Neuronal stem cell (in vitro differentiated cells): ENCODE measurements around the gene C16orf78.

ENCODE experiments used
- DNase-seq: peaks from one replicate; pipeline ENCODE4 v3.0.0-alpha.2; 2013; ENCODE audit warnings: low spot score
- H2AFZ ChIP-seq: one replicate; pipeline ENCODE4 v1.6.1; 2013; ENCODE audit warnings: mild to moderate bottlenecking, low read length, inconsistent platforms
- H2AK5ac ChIP-seq: 2 replicates; pipeline ENCODE4 v1.6.1; 2013; ENCODE audit warnings: low read depth, mild to moderate bottlenecking, inconsistent platforms, low read length, moderate library complexity, mixed read lengths
- H2BK120ac ChIP-seq: 2 replicates; pipeline ENCODE4 v1.6.1; 2013; ENCODE audit warnings: low read depth, mild to moderate bottlenecking, inconsistent platforms, low read length, moderate library complexity, mixed read lengths
- H2BK12ac ChIP-seq: one replicate; pipeline ENCODE4 v1.6.1; 2013; ENCODE audit warnings: low read length, inconsistent platforms
- H2BK15ac ChIP-seq: 2 replicates; pipeline ENCODE4 v1.6.1; 2013; ENCODE audit warnings: mild to moderate bottlenecking, low read length, inconsistent platforms, mixed read lengths
- H2BK5ac ChIP-seq: one replicate; pipeline ENCODE4 v1.6.1; 2013; ENCODE audit warnings: inconsistent platforms, mild to moderate bottlenecking, low read length, moderate library complexity
- H3K14ac ChIP-seq: one replicate; pipeline ENCODE4 v1.6.1; 2013; ENCODE audit warnings: low read length, inconsistent platforms
- H3K18ac ChIP-seq: 2 replicates; pipeline ENCODE4 v1.6.1; 2013; ENCODE audit warnings: low read length, inconsistent platforms
- H3K23ac ChIP-seq: 2 replicates; pipeline ENCODE4 v1.6.1; 2013; ENCODE audit warnings: low read depth, mild to moderate bottlenecking, mixed read lengths, low read length, inconsistent platforms; ENCODE audit not compliant: poor library complexity
- H3K27ac ChIP-seq: replicated peaks from 3 replicates; pipeline ENCODE4 v1.5.1; 2013; ENCODE audit warnings: low read length, inconsistent platforms
- H3K27me3 ChIP-seq, 3 experiments: 2 replicates each; pipeline ENCODE4 v1.6.1; 2013; ENCODE audit warnings: low read length in 3 of 3, mild to moderate bottlenecking in 2 of 3, inconsistent platforms in 1 of 3, low read depth in 1 of 3, mixed read lengths in 1 of 3, moderate library complexity in 1 of 3; ENCODE audit not compliant: control insufficient read depth in 3 of 3, insufficient read depth in 3 of 3
- H3K36me3 ChIP-seq, 2 donors: replicated peaks in 1 of 2; 2 replicates each; pipeline ENCODE4 v1.6.1; 2013; ENCODE audit warnings: low read length in 2 of 2; ENCODE audit not compliant: control insufficient read depth in 2 of 2, insufficient read depth in 2 of 2
- H3K4ac ChIP-seq: 2 replicates; pipeline ENCODE4 v1.6.1; 2013; ENCODE audit warnings: inconsistent platforms, mild to moderate bottlenecking, low read length, moderate library complexity
- H3K4me1 ChIP-seq, 2 donors: 1 replicate in 1 of 2; 2 replicates in 1 of 2; pipeline ENCODE4 v1.6.1; 2013; ENCODE audit warnings: low read length in 2 of 2, low read depth in 1 of 2; ENCODE audit not compliant: control insufficient read depth in 2 of 2, insufficient read depth in 1 of 2
- H3K4me2 ChIP-seq: one replicate; pipeline ENCODE4 v1.6.1; 2013; ENCODE audit warnings: mild to moderate bottlenecking, low read length, inconsistent platforms; ENCODE audit not compliant: insufficient read depth, poor library complexity, severe bottlenecking
- H3K4me3 ChIP-seq, 2 donors: 2 replicates each; pipeline ENCODE4 v1.5.1; 2013; ENCODE audit warnings: low read length in 2 of 2, mild to moderate bottlenecking in 2 of 2, inconsistent platforms in 1 of 2, moderate library complexity in 1 of 2
- H3K79me1 ChIP-seq: one replicate; pipeline ENCODE4 v1.6.1; 2013; ENCODE audit warnings: low read depth, mild to moderate bottlenecking, inconsistent platforms, low read length, moderate library complexity
- H3K9ac ChIP-seq: one replicate; pipeline ENCODE4 v1.6.1; 2013; ENCODE audit warnings: mild to moderate bottlenecking, low read depth, low read length, inconsistent platforms; ENCODE audit not compliant: poor library complexity
- H3K9me3 ChIP-seq, 2 donors: replicated peaks in 1 of 2; 2 replicates each; pipeline versions ENCODE3 to v1.6.1; 2013; ENCODE audit warnings: low read length in 2 of 2, mild to moderate bottlenecking in 2 of 2, inconsistent platforms in 1 of 2, low read depth in 1 of 2, mixed read lengths in 1 of 2, moderate library complexity in 1 of 2; ENCODE audit not compliant: control insufficient read depth in 2 of 2, insufficient read depth in 1 of 2
- H4K8ac ChIP-seq: one replicate; pipeline ENCODE4 v1.6.1; 2013; ENCODE audit warnings: low read depth, mild to moderate bottlenecking, inconsistent platforms, low read length, moderate library complexity
- H4K91ac ChIP-seq: one replicate; pipeline ENCODE4 v1.6.1; 2013; ENCODE audit warnings: low read length, low read depth, mild to moderate bottlenecking, inconsistent platforms; ENCODE audit not compliant: poor library complexity
- WGBS, 2 donors: extraction: QIAGEN DNeasy Blood & Tissue Kit; methylation state at CpG; one replicate each; pipeline ENCODE4 v1.1.7; 2013; ENCODE audit warnings: missing lambda C conversion rate in 2 of 2, mixed read lengths in 1 of 2; ENCODE audit not compliant: insufficient read length in 2 of 2, insufficient replicate concordance in 1 of 2; ENCODE audit errors: extremely low coverage in 2 of 2; 5-methylcytosine and 5-hydroxymethylcytosine counted together

C16orf78 gene

DNA sequence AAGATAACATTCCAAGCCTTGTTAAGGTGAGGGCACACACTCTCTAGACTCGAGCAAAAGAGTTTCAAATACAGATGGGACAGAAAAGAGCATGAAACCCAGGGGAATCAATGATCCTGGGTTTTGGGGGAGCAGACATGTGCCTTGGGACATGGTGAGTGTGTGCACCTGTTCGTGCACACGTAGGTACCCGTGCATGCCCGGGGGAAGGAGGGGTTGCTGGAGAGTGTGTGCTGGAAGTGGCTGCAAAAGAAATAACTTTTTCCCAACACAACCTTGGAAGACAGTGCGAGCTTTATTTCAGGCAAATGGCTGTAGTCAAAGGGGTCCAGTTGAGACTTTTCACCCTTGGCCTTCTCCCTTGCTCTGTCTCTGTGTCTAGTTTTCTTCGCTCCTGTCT, 62.6 kb downstream of the C16orf78 start:
- Histone ChIP-seq H3K4ac (no peak overlapping the region), H3K23ac (no peak overlapping the region), H4K91ac (no peak overlapping the region), H2BK15ac (no peak overlapping the region), H2AK5ac (no peak overlapping the region), H3K27ac (no peak overlapping the region), H3K27me3 (peaks cover 0 to 25% (median 2%) of the 10 kb centered on the region in 3 experiments), H3K14ac (no peak overlapping the region), H3K4me3 (no peak overlapping the region), H3K9ac (no peak overlapping the region), H3K79me1 (no peaks in the 10 kb centered on the region), H2BK12ac (no peak overlapping the region), H3K18ac (no peak overlapping the region), H3K4me2 (no peak overlapping the region), H2BK120ac (no peak overlapping the region), H3K36me3 (no peaks in the 10 kb centered on the region), H3K9me3 (peaks cover 0 to 2% of the 10 kb centered on the region in 2 donors), H2AFZ (no peak overlapping the region), H2BK5ac (no peak overlapping the region), H3K4me1 (peaks cover 16 to 22% of the 10 kb centered on the region in 2 donors), H4K8ac (no peak overlapping the region)
- no peak for DNase-seq
- WGBS, 2 donors: no CpG with 5 or more reads among the region's 7 CpGs

DNA sequence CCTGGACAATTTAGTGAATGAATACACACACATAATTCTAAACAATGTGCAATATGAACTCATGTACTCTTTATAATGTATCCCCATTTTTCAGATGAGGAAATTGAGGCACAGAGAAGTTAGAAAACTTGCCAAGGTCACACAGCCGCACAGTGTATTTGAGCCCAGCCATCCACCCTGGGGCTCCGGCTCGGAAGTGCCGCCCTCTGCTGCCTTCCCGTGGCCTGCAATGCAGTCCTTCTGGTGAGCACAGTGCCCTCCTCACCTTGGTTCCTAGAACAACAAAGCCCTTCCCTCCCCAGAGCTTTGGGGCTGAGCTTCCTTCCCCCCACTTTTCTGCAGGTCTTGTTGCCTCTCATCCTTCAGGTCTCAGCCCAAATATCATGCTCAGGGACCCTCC, 63.7 kb downstream of the C16orf78 start:
- Histone ChIP-seq H3K27me3 (peaks cover 0 to 25% (median 2%) of the 10 kb centered on the region in 3 experiments), H3K4me1 (peaks cover 16 to 29% of the 10 kb centered on the region in 2 donors), H3K18ac (no peak overlapping the region), H3K23ac (no peak overlapping the region), H3K9me3 (peaks cover 0 to 2% of the 10 kb centered on the region in 2 donors), H3K4me2 (no peak overlapping the region), H2BK120ac (no peak overlapping the region), H3K27ac (no peak overlapping the region), H4K8ac (no peak overlapping the region), H2BK12ac (no peak overlapping the region), H3K36me3 (no peaks in the 10 kb centered on the region), H4K91ac (no peak overlapping the region), H3K14ac (no peak overlapping the region), H3K9ac (no peak overlapping the region), H2AFZ (no peak overlapping the region), H3K4me3 (no peak overlapping the region), H3K4ac (no peak overlapping the region), H2AK5ac (no peak overlapping the region), H2BK5ac (no peak overlapping the region), H3K79me1 (no peaks in the 10 kb centered on the region), H2BK15ac (no peak overlapping the region)
- DNase-seq: no peak
- WGBS, 2 donors: no CpG with 5 or more reads among the region's 5 CpGs

- peaks cover 0 to 2% of the 10 kb centered on the region in 2 donors for H3K9me3 ChIP-seq
- no peak overlapping the region for H3K4me2 ChIP-seq
- H2BK12ac ChIP-seq: no peak overlapping the region
- no peak overlapping the region for H3K9ac ChIP-seq
- H3K4ac ChIP-seq: no peak overlapping the region
- no peak overlapping the region for H2BK5ac ChIP-seq
- H2BK15ac ChIP-seq: no peak overlapping the region
- H3K27me3 ChIP-seq: peaks cover 0 to 34% (median 2%) of the 10 kb centered on the region in 3 experiments
- no peak overlapping the region for H3K23ac ChIP-seq
- no peaks in the 10 kb centered on the region for H3K79me1 ChIP-seq
- H3K4me1 ChIP-seq: peaks cover 16 to 37% of the 10 kb centered on the region in 2 donors
- H4K8ac ChIP-seq: no peak overlapping the region
- H2AFZ ChIP-seq: no peak overlapping the region
- peak; percentile 39 for DNase-seq
- WGBS, 2 donors: no CpG with 5 or more reads among the region's 7 CpGs
- H3K4me3 ChIP-seq: no peak overlapping the region
- no peak overlapping the region for H2AK5ac ChIP-seq
- H4K91ac ChIP-seq: no peak overlapping the region
- no peaks in the 10 kb centered on the region for H3K36me3 ChIP-seq
- H3K27ac ChIP-seq: peak overlapping the region; percentile 9
- no peak overlapping the region for H3K18ac ChIP-seq
- no peak overlapping the region for H3K14ac ChIP-seq
- H2BK120ac ChIP-seq: no peak overlapping the region
Observed at GRCh38 chr16:49439050-49439449, 65.4 kb downstream of the C16orf78 start.

DNA sequence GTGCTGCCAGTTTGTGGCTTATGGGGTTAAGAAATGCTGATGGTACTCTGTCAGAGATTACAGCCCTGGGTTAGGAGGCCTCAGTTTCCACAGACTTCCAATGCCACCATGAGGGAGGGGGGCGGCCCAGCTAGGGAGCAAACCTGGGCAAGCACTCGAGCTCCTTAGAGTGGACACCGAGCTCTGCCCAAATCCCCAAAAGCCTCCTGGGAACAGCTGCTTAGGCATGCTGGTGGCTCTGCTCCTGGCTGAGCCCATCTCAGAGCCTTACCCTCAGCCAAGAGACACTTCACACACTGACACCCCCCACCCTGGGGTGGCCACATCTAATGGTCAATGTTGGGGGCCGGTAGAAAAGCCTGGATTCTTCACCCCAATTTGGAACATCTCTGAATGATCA, 66.1 kb downstream of the C16orf78 start:
- DNase-seq: no peak
- Histone ChIP-seq H3K4me1 (peaks cover 16 to 37% of the 10 kb centered on the region in 2 donors), H3K23ac (no peak overlapping the region), H3K36me3 (no peaks in the 10 kb centered on the region), H3K18ac (no peak overlapping the region), H3K4me2 (no peak overlapping the region), H2BK15ac (no peak overlapping the region), H2BK5ac (no peak overlapping the region), H2BK120ac (no peak overlapping the region), H3K9me3 (peaks cover 0 to 2% of the 10 kb centered on the region in 2 donors), H3K4me3 (no peak overlapping the region), H3K9ac (no peak overlapping the region), H3K4ac (no peak overlapping the region), H3K27me3 (peaks cover 0 to 40% (median 2%) of the 10 kb centered on the region in 3 experiments), H3K14ac (no peak overlapping the region), H2AFZ (no peak overlapping the region), H4K91ac (no peak overlapping the region), H2BK12ac (no peak overlapping the region), H2AK5ac (peak overlapping the region; percentile 12), H3K79me1 (no peaks in the 10 kb centered on the region), H4K8ac (no peak overlapping the region), H3K27ac (no peak overlapping the region)
- WGBS, 2 donors: no CpG with 5 or more reads among the region's 4 CpGs
